SH-SY5Y (cell line): ENCODE results near the gene STH.

Experiments used
- GATA2 ChIP-seq: IDR thresholded peaks from 2 replicates; pipeline ENCODE4 v1.6.1; 2011; ENCODE audit warnings: mild to moderate bottlenecking, low read depth, low read length
- GATA3 ChIP-seq: IDR thresholded peaks from 2 replicates; pipeline ENCODE4 v1.6.1; 2011; ENCODE audit warnings: low read depth, mild to moderate bottlenecking, low read length, moderate library complexity

- TF ChIP-seq GATA2 = no peak
- TF ChIP-seq GATA3 = no peak
Measured at GRCh38 chr17:46010597-46011186, 11.6 kb downstream of the STH start.
